Measurements from ENCODE around the gene SPI1. TPM values are rescaled to one million over a fixed set of nuclear protein-coding genes. Genes with fewer than 3 reads are reported as not detected.
A peak's percentile ranks its signal among the peaks of the same experiment; 100 is the strongest.

SPI1 gene
- total RNA-seq, result under 1 TPM; 0.25 to 0.36 TPM

DNA sequence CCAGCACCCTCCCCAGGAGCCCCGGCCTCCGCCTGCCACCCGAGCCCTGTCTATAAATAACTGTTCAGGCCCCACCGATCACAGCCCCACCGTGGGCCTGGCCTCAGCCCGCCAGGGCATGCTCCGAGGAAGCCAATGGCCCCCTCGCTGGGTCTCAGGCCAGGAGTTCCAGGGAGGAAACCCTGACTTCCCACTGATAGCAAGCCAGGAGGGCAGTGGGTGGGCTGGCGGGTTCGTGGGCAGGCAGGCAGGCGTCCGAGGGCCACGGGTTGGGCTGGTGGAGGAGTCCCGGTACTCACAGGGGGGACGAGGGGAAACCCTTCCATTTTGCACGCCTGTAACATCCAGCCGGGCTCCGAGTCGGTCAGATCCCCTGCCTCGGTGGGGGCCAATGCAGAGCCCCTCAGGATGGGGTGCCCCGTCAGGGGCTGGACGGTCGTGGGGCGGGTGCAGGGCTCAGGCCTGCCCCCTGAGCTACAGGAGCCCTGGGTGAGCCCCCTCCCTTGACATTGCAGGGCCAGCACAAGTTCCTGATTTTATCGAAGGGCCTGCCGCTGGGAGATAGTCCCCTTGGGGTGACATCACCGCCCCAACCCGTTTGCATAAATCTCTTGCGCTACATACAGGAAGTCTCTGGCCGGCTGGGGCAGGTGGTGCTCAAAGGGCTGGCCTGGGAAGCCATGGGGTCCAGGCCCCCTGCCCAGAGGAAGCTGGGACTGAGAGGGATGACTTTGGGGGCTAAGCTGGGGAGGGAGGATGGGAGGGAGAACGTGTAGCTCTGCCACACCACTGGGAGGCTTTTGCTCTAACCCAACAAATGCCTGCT lies at the start of gene SPI1:
Gene SPI1, minus strand, starts transcription at position 538 of the 826 bp plus-strand sequence. Its CDS starts 194 bp downstream, at position 344.
- no peaks in the 10 kb centered on the region for H3K36me3 Mint-ChIP-seq

DNA sequence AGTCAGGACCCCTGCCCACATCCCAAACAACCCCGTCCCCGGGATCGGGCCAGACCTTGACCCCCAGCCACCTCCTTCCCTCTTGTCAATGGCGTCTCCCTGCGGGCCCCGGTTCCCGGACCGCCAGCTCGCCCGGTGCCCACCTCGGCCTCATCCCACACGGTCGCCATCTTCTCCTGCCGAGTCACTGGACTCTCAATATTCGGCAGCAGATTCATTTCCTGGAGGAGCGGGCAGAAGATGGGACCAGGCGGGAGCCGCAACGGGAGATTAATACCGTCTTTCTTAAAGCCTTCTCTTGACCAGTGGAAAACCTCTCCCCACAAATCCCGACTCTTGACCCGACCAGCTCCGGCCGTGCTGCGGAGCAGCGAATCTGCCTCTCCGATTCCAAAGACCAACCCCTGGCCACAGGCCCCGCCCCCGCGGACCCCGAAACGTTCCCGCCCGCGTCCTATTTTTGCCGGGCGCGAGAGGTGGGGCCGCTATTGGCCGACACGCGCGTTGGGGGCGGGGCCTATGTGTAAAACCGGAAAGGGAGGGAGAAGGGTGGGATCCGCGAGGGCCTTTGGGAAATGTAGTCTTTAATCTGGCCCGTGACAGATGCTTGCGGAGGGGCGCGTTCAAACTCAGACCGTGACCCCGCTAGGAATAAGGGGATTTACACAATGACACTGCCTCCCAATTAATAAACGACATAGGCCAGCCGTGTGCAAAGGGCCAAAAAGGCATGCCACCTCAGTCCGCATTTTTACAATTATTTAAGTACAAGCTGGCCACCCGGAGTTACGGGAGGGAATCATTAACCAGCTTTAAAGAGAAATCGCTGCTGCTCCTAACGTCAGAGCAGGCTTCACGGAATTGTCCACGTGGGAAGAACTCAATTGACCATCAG lies 48.0 kb upstream of the SPI1 start, which contains the start of gene PSMC3:
Gene PSMC3, minus strand, starts transcription at position 378 of the 895 bp plus-strand sequence. Its CDS starts 160 bp downstream, at position 218.
- peaks cover 27% of the 10 kb centered on the region for H3K4me1 Mint-ChIP-seq
- peaks cover 25% of the 10 kb centered on the region for H3K36me3 Mint-ChIP-seq
- peak; percentile 99 for DNase-seq
- H3K9me3 Mint-ChIP-seq, result no peaks in the 10 kb centered on the region
- H3K4me3 Mint-ChIP-seq, result peak within 1 kb of the TSS; percentile 100
- H3K27ac Mint-ChIP-seq, result peak within 1 kb of the TSS; percentile 98
- H3K27me3 Mint-ChIP-seq, result peaks cover 4% of the 10 kb centered on the region

More for the DNA sequence above, at the start of gene SPI1:
- H3K4me1 Mint-ChIP-seq, result peaks cover 8% of the 10 kb centered on the region
- DNase-seq, result no peak
- H3K4me3 Mint-ChIP-seq, result peak within 1 kb of the TSS; percentile 15
- no peaks in the 10 kb centered on the region for H3K9me3 Mint-ChIP-seq
- H3K27ac Mint-ChIP-seq, result peak within 1 kb of the TSS; percentile 59
- no peaks in the 10 kb centered on the region for H3K27me3 Mint-ChIP-seq

DNA sequence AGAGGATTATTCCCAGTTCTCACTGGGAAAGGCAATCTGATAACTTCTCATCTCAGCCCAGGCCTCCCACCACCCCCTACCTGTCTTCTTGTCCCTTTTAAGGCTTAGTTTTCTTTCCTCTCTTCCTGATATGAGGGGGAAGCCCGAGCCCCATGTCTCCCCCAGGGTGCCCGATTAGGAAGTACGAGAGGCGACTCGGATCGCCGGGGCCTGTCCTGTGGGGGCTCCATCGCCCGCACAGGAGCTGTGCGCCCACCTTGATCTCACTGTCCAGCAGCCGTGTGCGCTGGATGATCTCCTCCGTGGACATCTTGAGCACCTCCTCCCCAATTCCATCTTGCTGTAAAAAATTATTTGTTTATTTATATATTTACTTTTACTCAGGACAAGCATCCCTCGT lies 47.3 kb upstream of the SPI1 start:
- peaks cover 26% of the 10 kb centered on the region for H3K4me1 Mint-ChIP-seq
- peaks cover 4% of the 10 kb centered on the region for H3K27me3 Mint-ChIP-seq
- H3K9me3 Mint-ChIP-seq, result no peaks in the 10 kb centered on the region
- H3K27ac Mint-ChIP-seq, result peak overlapping the region; percentile 98
- no peak for DNase-seq
- peaks cover 27% of the 10 kb centered on the region for H3K36me3 Mint-ChIP-seq
- peak overlapping the region; percentile 100 for H3K4me3 Mint-ChIP-seq

DNA sequence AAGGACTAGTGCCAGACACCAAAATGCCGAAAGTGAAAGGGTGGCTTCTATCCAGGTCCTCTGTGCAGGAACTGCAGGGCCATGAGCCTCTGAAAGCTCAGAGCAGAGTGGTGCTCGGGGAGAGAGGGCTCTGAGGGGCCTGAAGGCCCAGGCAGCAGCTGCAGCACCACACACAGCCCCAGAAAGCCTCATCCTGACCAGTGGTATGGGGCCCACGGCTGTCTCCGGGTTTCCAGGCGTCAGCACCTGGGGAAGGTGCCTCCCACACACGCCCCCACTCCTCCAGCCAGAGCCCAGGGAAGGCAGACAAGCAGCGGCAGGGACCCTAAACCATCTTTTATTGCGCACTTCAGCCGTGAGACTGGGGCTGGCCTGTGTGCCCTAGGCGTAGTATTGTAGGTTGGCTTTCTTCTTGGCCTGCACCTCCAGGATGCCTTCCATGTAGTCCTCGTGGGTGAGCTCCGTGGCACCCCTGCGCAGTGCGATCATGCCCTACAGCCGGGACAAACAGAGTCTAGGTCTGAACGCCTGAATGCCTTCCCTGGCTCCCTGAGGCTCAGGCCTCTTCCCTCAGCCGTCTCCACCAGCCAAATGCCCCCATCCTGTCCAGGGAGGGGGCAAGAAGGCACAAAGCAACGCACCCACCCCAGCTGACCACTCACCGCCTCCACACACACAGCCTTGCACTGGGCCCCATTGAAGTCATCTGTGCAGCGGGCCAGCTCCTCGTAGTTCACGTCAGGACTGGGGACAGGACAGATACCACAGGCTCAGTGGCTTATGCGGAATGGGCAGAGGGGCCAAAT lies 40.3 kb upstream of the SPI1 start:
- no peaks in the 10 kb centered on the region for H3K4me1 Mint-ChIP-seq
- H3K27ac Mint-ChIP-seq, result peak overlapping the region; percentile 36
- peaks cover 20% of the 10 kb centered on the region for H3K36me3 Mint-ChIP-seq
- H3K27me3 Mint-ChIP-seq, result no peaks in the 10 kb centered on the region
- DNase-seq, result no peak
- H3K9me3 Mint-ChIP-seq, result no peaks in the 10 kb centered on the region
- H3K4me3 Mint-ChIP-seq, result no peak overlapping the region

DNA sequence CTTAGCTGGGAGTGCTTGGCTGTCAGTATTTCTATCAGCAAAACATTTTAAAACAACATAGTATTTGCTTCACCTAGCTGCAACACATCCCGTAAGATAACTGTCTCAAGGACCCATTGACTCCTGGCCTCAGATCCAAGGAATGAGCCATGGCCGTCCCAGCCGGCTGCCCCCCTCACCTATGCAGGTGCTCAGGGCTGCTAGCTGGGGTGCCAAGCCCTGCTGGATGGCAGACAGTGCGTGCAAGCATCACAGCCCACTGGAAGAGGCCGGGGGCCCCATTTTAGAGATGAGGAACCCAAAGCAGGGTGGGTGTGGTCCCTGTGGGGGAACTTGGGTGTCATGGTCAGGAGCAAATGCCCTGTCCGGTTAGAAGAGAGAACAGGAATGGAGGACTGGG lies 39.4 kb upstream of the SPI1 start:
- Mint-ChIP-seq H3K36me3 (peaks cover 20% of the 10 kb centered on the region), H3K27ac (no peak overlapping the region), H3K4me1 (no peaks in the 10 kb centered on the region), H3K9me3 (no peaks in the 10 kb centered on the region), H3K4me3 (no peak overlapping the region), H3K27me3 (no peaks in the 10 kb centered on the region)
- no peak for DNase-seq

DNA sequence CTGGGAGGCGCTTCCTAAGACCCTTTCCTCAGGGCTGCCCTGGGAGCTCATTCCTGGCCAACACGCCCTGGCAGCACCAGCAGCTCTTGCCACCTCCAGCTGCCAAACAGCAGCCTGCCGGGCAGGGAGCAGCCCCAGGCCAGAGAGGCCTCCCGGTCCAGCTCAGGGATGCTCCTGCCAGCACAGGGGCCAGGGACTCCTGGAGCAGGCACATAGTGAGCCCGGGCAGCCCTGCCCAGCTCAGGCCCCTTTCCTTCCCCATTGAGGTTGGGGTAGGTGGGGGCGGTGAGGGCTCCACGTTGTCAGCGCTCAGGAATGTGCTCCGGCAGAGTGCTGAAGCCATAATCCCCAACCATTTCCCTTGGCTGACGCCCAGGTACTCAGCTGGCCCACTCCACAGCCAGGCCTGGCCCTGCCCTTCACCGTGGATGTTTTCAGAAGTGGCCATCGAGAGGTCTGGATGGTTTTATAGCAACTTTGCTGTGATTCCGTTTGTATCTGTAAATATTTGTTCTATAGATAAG lies 37.7 kb upstream of the SPI1 start:
- Mint-ChIP-seq H3K4me1 (no peaks in the 10 kb centered on the region), H3K9me3 (no peaks in the 10 kb centered on the region), H3K27me3 (no peaks in the 10 kb centered on the region), H3K27ac (no peak overlapping the region), H3K4me3 (no peak overlapping the region), H3K36me3 (peaks cover 16% of the 10 kb centered on the region)
- DNase-seq, result no peak

DNA sequence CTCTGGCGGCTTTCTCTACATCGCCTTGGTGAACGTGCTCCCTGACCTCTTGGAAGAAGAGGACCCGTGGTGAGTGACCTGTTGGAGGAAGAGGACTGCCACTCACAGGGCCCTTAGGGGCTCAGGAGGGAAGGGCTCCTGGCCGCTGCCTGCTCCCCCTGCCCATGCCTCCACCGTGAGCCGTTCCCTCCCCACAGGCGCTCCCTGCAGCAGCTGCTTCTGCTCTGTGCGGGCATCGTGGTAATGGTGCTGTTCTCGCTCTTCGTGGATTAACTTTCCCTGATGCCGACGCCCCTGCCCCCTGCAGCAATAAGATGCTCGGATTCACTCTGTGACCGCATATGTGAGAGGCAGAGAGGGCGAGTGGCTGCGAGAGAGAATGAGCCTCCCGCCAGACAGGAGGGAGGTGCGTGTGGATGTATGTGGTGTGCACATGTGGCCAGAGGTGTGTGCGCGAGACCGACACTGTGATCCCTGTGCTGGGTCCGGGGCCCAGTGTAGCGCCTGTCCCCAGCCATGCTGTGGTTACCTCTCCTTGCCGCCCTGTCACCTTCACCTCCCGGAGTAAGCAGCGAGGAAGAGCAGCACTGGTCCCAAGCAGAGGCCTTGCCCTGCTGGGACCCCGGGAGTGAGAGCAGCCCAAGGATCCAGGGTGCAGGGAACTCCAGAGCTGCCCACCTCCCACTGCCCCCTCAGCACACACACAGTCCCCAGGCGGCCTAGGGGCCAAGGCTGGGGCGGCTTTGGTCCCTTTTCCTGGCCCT lies 36.9 kb upstream of the SPI1 start:
- DNase-seq, result no peak
- peak overlapping the region; percentile 38 for H3K27ac Mint-ChIP-seq
- no peaks in the 10 kb centered on the region for H3K27me3 Mint-ChIP-seq
- H3K9me3 Mint-ChIP-seq, result no peaks in the 10 kb centered on the region
- peaks cover under 1% of the 10 kb centered on the region for H3K4me1 Mint-ChIP-seq
- H3K4me3 Mint-ChIP-seq, result no peak overlapping the region
- H3K36me3 Mint-ChIP-seq, result peaks cover 16% of the 10 kb centered on the region

DNA sequence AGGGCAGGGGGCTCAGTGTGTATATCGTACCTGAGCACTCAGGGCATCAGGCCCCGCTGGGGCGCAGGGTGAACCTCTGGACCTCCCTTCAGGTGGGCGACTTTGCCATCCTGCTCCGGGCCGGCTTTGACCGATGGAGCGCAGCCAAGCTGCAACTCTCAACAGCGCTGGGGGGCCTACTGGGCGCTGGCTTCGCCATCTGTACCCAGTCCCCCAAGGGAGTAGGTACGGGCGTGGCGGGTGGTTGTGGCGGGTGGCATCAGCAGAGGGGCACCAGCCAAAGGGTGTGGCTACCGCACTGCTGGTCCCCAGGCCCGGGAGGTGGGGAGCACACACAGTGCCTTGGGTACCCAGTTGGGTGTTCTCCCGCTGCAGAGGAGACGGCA lies 36.3 kb upstream of the SPI1 start:
- H3K4me1 Mint-ChIP-seq, result peaks cover 3% of the 10 kb centered on the region
- H3K36me3 Mint-ChIP-seq, result peaks cover 11% of the 10 kb centered on the region
- no peak overlapping the region for H3K27ac Mint-ChIP-seq
- H3K27me3 Mint-ChIP-seq, result no peaks in the 10 kb centered on the region
- no peak for DNase-seq
- no peak overlapping the region for H3K4me3 Mint-ChIP-seq
- H3K9me3 Mint-ChIP-seq, result no peaks in the 10 kb centered on the region

DNA sequence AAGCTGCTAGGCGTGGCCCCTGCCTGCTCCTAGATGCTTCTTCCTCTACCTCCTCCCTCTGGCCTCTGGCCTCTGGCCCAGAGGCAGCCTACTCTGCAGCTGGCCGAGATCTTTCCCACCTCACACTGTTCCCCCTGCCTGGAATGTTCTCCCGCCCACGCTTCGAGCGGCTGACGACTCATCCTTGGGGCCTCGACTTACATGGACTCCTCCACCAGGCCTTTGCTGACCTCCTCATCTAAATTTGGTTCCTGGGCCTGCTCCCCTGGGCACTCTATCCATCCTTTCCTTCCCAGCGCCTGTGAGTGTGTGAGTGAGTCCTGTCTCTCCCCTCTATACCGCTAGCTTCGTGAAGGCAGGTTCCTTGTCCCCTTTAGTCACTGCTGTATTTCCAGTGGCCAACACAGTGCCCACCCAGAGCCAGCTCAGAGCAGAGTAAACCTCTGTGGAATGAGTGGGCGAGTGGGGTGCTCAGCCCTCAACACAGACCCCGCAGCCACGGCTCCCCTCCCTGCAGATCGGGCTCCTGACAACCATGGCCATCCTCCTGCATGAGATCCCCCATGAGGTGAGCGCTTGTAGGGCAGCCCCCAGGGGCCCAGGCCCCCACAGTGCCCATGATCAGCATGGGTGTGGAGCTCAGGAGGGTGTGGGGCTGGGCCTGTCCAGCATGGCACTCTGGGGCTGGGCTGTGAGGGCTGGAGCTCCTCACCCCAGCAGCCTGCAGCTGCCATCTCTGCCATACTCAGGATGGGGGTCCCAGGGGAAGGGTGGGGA lies 35.7 kb upstream of the SPI1 start:
- Mint-ChIP-seq H3K4me3 (no peak overlapping the region), H3K36me3 (peaks cover 7% of the 10 kb centered on the region), H3K27me3 (no peaks in the 10 kb centered on the region), H3K9me3 (no peaks in the 10 kb centered on the region), H3K27ac (peak overlapping the region; percentile 22), H3K4me1 (peaks cover 8% of the 10 kb centered on the region)
- DNase-seq, result no peak

DNA sequence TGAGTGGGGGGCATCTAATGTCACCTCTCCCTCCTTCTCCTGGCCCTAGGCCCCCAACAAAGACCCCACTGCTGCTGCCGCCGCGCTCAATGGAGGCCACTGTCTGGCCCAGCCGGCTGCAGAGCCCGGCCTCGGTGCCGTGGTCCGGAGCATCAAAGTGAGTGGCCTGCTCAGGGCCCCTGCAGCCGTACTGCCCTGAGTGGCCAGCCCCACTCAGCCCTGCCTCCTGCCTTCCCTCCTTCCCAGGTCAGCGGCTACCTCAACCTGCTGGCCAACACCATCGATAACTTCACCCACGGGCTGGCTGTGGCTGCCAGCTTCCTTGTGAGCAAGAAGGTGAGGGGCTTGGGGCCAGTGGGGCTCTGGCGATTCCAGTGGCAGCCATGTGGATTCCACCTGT lies 35.0 kb upstream of the SPI1 start:
- peaks cover 3% of the 10 kb centered on the region for H3K36me3 Mint-ChIP-seq
- H3K4me3 Mint-ChIP-seq, result no peak overlapping the region
- no peaks in the 10 kb centered on the region for H3K27me3 Mint-ChIP-seq
- DNase-seq, result no peak
- no peak overlapping the region for H3K27ac Mint-ChIP-seq
- H3K9me3 Mint-ChIP-seq, result no peaks in the 10 kb centered on the region
- peaks cover 11% of the 10 kb centered on the region for H3K4me1 Mint-ChIP-seq

DNA sequence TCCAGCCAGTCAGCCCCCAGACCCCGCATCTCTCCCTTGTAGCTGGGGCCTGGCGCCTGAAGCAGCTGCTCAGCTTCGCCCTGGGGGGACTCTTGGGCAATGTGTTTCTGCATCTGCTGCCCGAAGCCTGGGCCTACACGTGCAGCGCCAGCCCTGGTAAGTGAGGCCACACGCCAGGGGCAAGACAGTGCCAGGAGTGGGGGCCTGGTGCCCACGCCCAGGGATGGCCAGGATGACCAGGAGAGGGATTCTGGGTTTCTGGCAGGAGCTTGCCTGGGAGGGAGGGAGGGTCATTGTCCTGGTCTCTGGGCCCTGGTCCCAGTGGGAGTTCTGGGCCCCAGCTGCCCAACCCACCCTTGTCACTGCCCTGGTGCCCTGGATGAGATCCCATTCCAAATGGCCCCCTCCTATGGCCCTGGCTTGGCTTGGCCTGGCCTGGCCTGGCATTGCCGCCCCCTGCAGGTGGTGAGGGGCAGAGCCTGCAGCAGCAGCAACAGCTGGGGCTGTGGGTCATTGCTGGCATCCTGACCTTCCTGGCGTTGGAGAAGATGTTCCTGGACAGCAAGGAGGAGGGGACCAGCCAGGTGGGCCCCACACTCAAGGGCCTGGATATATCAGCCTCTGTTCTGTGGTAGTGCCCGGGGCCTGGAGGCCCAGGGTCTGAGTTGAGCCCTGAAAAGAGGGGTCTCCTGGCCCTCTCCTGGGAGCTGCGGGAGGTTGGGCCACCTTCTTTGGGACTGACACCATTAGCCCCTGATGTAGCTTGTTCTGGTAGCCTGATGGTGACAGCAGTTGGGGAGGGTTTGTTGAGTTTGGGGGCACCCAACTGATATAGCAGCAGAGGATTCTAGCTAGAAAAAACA lies 33.8 kb upstream of the SPI1 start:
- H3K4me3 Mint-ChIP-seq, result no peak overlapping the region
- no peak overlapping the region for H3K27ac Mint-ChIP-seq
- no peaks in the 10 kb centered on the region for H3K27me3 Mint-ChIP-seq
- DNase-seq, result peak; percentile 60
- H3K36me3 Mint-ChIP-seq, result no peaks in the 10 kb centered on the region
- no peaks in the 10 kb centered on the region for H3K9me3 Mint-ChIP-seq
- peaks cover 18% of the 10 kb centered on the region for H3K4me1 Mint-ChIP-seq

DNA sequence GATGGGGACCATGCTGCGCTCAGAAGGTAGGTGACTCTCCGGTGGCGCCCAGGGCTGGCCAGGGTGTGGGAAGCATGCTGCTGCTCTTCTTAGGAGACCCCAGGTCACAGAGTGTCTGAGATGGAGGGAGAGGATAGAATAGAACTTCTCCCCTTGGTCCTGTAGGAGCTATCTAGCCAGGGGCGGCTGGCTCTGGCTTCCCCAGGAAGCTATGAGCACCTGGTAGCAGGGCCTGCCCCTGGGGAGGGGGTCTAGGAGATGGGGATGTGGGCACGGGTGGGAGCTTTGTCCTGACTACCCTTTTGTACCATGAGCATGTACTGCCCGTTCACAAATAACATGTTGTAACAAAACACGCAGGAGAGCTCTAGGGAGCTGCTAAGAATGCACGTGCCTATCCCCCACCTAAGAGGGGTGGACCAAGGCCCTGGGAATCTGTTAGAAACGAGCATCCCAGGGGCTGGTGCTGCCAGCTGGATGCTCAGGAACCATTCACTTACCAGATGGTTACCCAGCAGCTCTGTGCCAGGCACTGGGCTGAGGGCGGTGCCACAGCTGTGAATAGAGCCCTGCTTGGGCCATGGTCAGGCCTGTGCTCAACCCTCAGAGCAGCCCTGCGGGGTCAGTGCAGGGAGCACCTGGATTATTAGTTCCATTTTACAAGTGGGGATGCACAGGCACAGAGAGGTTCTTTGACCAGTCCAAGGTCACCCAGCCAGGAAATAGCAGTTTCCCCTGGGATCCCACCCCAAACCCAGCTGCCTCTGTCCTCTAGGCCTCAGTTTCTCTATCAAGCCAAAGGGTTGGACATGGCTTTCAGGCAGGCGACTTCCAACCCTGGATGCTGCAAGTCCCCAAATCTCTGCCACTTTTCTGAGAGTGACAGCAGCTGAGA lies 32.3 kb upstream of the SPI1 start:
- Mint-ChIP-seq H3K4me3 (no peak overlapping the region), H3K27ac (no peak overlapping the region), H3K9me3 (no peaks in the 10 kb centered on the region), H3K27me3 (no peaks in the 10 kb centered on the region), H3K4me1 (peaks cover 22% of the 10 kb centered on the region), H3K36me3 (no peaks in the 10 kb centered on the region)
- no peak for DNase-seq

All from activated naive CD8-positive, alpha-beta T cell treated with anti-CD3 and anti-CD28 coated beads for 36 hours (primary cell).